Prostate gland (tissue), 2 donors: ENCODE results near the gene SMCO4. TPM values are rescaled to one million over a fixed set of nuclear protein-coding genes. Genes with fewer than 3 reads are reported as not detected.

ENCODE experiments used
- DNase-seq: peaks from one replicate; pipeline ENCODE4 v3.0.0-alpha.2; 2019; ENCODE audit warnings: low spot score
- H3K27ac ChIP-seq, 2 donors: fragments of 200-600 bp; sonication (generic); 2 replicates each; pipeline ENCODE4 v1.5.1; 2017 to 2019
- H3K27me3 ChIP-seq: fragments of 200-600 bp; sonication (generic); replicated peaks from 2 replicates; pipeline ENCODE4 v1.5.1; 2019; ENCODE audit not compliant: insufficient read depth
- H3K36me3 ChIP-seq, 2 donors: fragments of 200-600 bp; sonication (generic); 1 replicate in 1 of 2; 2 replicates in 1 of 2; pipeline versions ENCODE4 v1.5.1 to v1.8.1; 2017 to 2019
- H3K4me1 ChIP-seq: fragments of 200-600 bp; sonication (generic); replicated peaks from 2 replicates; pipeline ENCODE4 v1.5.1; 2019
- H3K4me3 ChIP-seq, 2 donors: fragments of 200-600 bp; sonication (generic); 2 replicates each; pipeline ENCODE4 v1.5.1; 2017 to 2019
- H3K9me3 ChIP-seq: fragments of 200-600 bp; sonication (generic); 2 replicates; pipeline ENCODE4 v1.5.1; 2017
- POLR2A ChIP-seq: fragments of 450-650 bp; IDR thresholded peaks from one replicate; pipeline ENCODE4 v1.6.1; 2016; ENCODE audit warnings: antibody characterized with exemption, mild to moderate bottlenecking
- POLR2AphosphoS5 ChIP-seq: sonication (generic); formaldehyde crosslinking; IDR thresholded peaks from one replicate; pipeline ENCODE4 v1.6.1; 2017; ENCODE audit warnings: antibody characterized with exemption
- WGBS: methylation state at CpG from one replicate; pipeline ENCODE4 v1.1.5; 2018; 5-methylcytosine and 5-hydroxymethylcytosine counted together
- intact Hi-C: fragments of 100-400 bp; cut with DNase I; formaldehyde crosslinking; loops from one replicate; pipeline ENCODE4 v1.14.2; 2022
- total RNA-seq, 2 donors: library from RNA; depleted of rRNA; stranded (reverse); fragments of >200 nt; gene quantifications; one replicate each; pipeline ENCODE4 v1.1.0, GENCODE V29; 2016
- TF ChIP-seq, protein P1 (sequence below), 4 experiments: fragments of 200-600 bp in 2 of 4; fragments of 450-650 bp in 2 of 4; sonication (generic) in 2 of 4; IDR thresholded peaks; 1 replicate in 3 of 4; 2 replicates in 1 of 4; pipeline ENCODE4 v1.5.1; 2016 to 2019; ENCODE audit warnings: antibody characterized with exemption in 4 of 4, mild to moderate bottlenecking in 2 of 4, moderate library complexity in 2 of 4

The SMCO4 gene
- total RNA-seq, 2 donors from 2014 or later = 63.8 to 140 TPM

- no peaks in the 10 kb centered on the region for H3K9me3 ChIP-seq
- TF ChIP-seq, protein P1, sequence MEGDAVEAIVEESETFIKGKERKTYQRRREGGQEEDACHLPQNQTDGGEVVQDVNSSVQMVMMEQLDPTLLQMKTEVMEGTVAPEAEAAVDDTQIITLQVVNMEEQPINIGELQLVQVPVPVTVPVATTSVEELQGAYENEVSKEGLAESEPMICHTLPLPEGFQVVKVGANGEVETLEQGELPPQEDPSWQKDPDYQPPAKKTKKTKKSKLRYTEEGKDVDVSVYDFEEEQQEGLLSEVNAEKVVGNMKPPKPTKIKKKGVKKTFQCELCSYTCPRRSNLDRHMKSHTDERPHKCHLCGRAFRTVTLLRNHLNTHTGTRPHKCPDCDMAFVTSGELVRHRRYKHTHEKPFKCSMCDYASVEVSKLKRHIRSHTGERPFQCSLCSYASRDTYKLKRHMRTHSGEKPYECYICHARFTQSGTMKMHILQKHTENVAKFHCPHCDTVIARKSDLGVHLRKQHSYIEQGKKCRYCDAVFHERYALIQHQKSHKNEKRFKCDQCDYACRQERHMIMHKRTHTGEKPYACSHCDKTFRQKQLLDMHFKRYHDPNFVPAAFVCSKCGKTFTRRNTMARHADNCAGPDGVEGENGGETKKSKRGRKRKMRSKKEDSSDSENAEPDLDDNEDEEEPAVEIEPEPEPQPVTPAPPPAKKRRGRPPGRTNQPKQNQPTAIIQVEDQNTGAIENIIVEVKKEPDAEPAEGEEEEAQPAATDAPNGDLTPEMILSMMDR (IDR thresholded peaks at IDR 0.05) = no peak
- no peak for TF ChIP-seq POLR2A
- no peak for TF ChIP-seq POLR2AphosphoS5
Measured at GRCh38 chr11:93504110-93505095, 38.8 kb downstream of the SMCO4 start.

GRCh38 chr11:93501856-93502255, 41.3 kb downstream of the SMCO4 start:
- H3K27ac ChIP-seq = no peak overlapping the region
- H3K36me3 ChIP-seq = no peaks in the 10 kb centered on the region
- H3K27me3 ChIP-seq = no peaks in the 10 kb centered on the region
- no peak overlapping the region for H3K4me3 ChIP-seq
- H3K9me3 ChIP-seq = no peaks in the 10 kb centered on the region
- intact Hi-C loops = no loop called here
- H3K4me1 ChIP-seq = peaks cover 7% of the 10 kb centered on the region
- WGBS = 71% methylated on average over 2 of the region's 2 CpGs
- no peak for DNase-seq
- no peak for TF ChIP-seq POLR2A

More at GRCh38 chr11:93504110-93505095, 38.8 kb downstream of the SMCO4 start:
- no peak overlapping the region for H3K4me3 ChIP-seq
- H3K27ac ChIP-seq = peak overlapping the region in 1 of 2 donors; percentile 8
- DNase-seq = no peak
- intact Hi-C loops = no loop called here
- H3K4me1 ChIP-seq = no peaks in the 10 kb centered on the region
- WGBS = 61% methylated on average over 3 of the region's 3 CpGs
- no peaks in the 10 kb centered on the region for H3K36me3 ChIP-seq
- H3K27me3 ChIP-seq = no peaks in the 10 kb centered on the region

DNA sequence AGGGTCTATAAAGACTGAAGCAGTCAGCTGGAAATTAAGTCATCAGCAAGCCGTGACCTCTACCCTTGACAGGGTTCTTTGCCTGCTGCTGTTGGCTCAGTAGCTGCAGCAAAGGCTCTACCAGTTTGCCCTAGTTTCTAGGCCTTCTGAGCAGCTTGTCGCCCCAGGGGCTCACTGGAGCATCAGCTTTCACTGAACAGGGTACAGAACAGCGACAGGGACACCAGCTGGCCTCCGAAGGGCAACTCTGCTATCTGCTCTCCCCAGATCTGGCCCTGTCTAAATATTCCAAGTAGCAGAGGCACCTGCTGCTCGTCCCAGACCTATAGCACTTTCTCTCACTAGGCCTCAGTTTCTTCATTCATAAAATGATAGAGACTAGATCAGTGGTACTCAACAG, 42.4 kb downstream of the SMCO4 start:
- DNase-seq = no peak
- H3K27me3 ChIP-seq = no peaks in the 10 kb centered on the region
- peaks cover 7% of the 10 kb centered on the region for H3K4me1 ChIP-seq
- intact Hi-C loops = no loop called here
- no peak overlapping the region for H3K4me3 ChIP-seq
- TF ChIP-seq, protein P1 (IDR thresholded peaks at IDR 0.05) = no peak
- TF ChIP-seq POLR2AphosphoS5 (no peak), POLR2A (no peak)
- 91% methylated on average over 5 of the region's 5 CpGs for WGBS
- H3K27ac ChIP-seq = no peak overlapping the region
- no peaks in the 10 kb centered on the region for H3K36me3 ChIP-seq
- no peaks in the 10 kb centered on the region for H3K9me3 ChIP-seq

DNA sequence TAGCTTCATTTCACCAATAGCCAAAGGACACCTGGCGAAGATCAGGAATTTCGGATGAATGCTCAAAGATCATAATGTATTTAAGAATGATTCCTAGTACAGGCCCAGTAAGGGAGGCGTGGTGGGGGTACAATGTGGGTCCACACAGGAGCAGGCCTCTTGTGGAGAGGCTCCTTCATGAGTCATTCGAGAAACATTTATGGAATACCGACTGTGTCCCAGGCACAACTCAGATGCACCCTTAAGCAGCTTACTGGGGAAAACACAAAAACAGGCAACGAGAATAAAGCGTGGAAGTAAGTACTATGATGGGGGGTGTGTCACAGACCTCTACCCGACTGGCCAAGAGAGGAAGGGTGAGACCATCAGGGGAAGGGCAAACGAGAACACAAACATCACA, 44.5 kb downstream of the SMCO4 start:
- no peaks in the 10 kb centered on the region for H3K27me3 ChIP-seq
- 76% methylated on average over 9 of the region's 9 CpGs for WGBS
- H3K4me1 ChIP-seq = peaks cover 8% of the 10 kb centered on the region
- intact Hi-C loops = no loop called here
- H3K36me3 ChIP-seq = no peaks in the 10 kb centered on the region
- H3K9me3 ChIP-seq = no peaks in the 10 kb centered on the region
- H3K27ac ChIP-seq = peak overlapping the region; percentile 49 to 76
- TF ChIP-seq POLR2A = no peak
- TF ChIP-seq, protein P1 (IDR thresholded peaks at IDR 0.05) = no peak
- TF ChIP-seq POLR2AphosphoS5 = no peak
- no peak overlapping the region for H3K4me3 ChIP-seq
- no peak for DNase-seq

- TF ChIP-seq POLR2AphosphoS5 = peak; percentile 22
- TF ChIP-seq POLR2A = no peak
- no peaks in the 10 kb centered on the region for H3K36me3 ChIP-seq
- 54% methylated on average over 4 of the region's 4 CpGs for WGBS
- no peaks in the 10 kb centered on the region for H3K9me3 ChIP-seq
- peaks cover 9% of the 10 kb centered on the region for H3K4me1 ChIP-seq
- DNase-seq = no peak
- peak overlapping the region; percentile 49 to 76 for H3K27ac ChIP-seq
- no peak overlapping the region for H3K4me3 ChIP-seq
- intact Hi-C loops = no loop called here
- no peaks in the 10 kb centered on the region for H3K27me3 ChIP-seq
Measured at GRCh38 chr11:93498161-93498560, 45.0 kb downstream of the SMCO4 start.
